Stimulated activated CD4-positive, alpha-beta T cell treated with anti-CD3 and anti-CD28 coated beads, Interleukin-12 subunit alpha, Interleukin-12 subunit beta, amount 100 ng/mL, for 24 hours (primary cell): Measurements from ENCODE around the gene NCAPH2.
"Not testable (repeated sequence)": the region's sequence is repeated elsewhere in the genome, so short reads cannot be mapped to it uniquely, and the experiment has no call there.

ENCODE experiments used
- DNase-seq, 2 experiments: peaks; one replicate each; pipeline ENCODE4 v3.0.0-alpha.2; 2020; ENCODE audit warnings: low read depth in 2 of 2

Gene NCAPH2

DNA sequence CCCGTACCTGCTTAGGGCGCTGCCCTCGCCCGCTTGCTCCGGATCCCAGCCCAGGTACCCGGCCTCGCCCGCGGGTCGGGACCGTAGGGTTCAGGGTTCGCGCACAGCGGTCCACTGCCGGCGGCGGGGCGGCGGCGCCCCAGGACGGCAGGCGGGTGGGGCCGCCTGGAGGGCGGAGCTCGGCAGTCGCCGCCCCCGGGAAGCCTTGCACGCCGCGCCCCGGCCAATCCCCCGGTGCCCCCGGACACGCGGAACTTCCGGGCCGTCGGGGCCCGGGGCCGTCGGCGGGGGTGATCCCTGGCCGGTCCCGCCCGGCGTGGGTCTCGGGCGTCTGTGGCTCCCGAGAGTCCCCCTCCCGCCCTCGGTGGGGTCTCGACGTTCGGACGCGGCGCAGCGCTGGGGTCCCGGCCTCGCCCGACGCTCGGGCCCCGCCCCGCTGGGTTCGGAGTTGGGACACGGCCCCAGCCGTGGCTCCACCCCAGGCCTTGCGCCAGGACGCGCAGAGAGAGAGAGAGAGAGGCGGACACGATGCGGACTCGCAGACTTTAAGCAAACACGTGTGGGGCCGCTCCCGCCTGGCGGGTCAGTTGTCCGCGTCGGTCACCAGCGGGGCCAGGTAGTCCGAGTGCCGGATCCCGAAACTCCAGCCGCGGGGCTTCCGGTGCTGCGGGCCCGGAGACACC, 22.0 kb downstream of the NCAPH2 start, which contains the start of gene TYMP:
TSS of gene TYMP (minus strand) at position 116 of the 683 bp plus-strand sequence. CDS start 303 bp downstream, outside the sequence.
- peak; percentile 52 to 59 for DNase-seq

DNA sequence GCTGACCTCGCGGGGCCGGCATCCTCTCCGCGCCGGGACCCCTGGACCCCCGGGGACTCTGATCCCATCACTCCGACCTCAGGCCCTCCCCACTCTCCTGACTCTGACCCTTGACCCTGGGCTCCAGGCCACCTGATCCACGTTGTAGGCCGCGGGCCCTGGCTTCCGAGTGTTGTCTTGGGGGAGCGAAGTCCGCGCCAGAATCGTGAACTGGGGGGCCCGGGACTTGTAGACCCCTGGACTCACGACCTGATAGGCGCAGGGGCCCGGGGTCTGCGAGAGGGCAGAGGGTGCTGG, 22.5 kb downstream of the NCAPH2 start:
- no peak for DNase-seq

DNA sequence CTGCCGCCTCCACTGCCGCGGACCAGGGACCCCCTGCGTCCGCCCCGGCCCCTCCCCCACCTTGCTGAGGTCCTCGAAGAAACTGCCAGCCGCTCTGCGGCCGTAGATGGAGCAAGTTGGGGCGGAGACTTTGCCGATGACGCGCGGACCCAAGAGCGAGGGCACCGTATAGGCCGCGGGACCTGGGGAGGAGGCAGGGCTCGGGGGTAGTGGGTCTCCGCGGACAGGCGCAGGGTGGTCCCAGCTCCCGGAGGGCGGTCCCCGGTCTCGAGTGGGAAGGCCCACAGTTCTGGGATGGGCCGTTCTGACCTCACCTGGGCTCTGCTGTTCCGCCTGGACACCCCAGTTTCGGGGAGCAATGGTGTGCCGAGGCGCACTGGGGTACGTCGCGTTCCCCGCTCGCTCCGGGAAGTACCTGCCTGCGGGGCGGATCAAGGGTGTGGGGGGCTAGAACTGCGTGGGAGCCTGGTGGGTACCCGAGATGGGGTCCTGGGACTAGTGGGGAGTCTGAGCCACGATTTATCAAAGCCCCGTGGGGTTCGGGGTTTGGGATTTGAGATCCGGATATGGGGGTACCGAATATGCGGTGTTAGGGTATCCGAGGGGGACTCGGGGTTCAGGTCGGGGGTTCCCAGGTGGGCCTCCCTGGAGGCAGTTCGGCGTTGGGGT, 23.0 kb downstream of the NCAPH2 start:
- DNase-seq = peak; percentile 64 to 79

DNA sequence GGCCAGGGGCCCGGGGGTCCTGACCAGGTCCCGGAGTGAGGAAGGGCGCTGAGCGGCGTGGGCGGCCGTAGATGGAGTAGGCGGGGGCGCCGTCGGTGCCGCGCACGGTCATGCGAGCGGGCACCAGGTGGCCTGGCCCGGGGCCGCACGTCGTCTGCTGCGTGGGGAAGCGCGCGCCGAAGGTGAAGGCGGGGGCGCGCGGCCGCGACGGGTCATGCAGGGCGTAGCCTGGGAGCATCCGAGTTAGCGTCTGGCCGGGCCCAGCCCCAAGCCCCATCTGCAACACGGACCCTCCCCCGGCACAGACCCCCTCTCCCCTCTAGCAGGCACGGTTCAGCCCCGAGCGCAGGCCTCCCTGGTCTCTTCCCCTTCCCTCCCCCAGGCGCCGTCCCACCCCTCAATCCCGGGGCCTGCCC, 23.5 kb downstream of the NCAPH2 start:
- DNase-seq = peak in 1 of 2 experiments; percentile 56

DNA sequence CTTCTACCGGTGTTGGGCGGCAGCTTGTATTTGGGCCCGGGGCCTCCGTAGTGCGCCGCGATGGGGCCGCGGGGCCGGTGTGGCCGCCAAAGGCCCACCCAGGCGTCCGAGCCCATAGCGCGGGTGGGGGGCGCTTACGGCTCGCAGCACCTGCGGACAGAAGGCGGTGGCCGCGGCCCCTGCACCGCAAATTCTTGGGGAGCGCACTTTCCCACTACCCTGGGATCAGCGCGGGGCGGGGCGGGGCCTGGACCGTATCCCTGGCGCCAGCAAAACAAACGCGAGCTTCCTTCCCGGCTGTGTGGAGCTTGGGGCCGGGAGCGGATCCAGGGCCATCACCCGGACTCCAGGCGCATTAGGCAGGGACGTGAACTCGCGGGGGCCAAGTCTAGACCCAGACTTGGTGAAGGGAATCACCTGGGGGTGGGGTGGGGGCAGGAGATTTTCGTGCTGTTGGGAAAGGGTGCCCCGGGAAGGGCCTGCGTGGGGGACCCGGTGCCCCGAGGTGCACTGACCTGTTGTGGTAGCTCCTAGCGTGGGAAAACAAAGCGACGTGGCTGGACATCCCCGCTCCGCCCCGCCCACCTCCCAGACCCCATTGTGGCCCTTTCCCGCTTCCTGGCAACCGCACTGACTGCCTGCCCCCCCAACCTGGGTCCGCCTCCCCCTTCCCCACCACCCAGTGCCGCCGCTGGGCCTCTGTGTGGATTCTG, 24.1 kb downstream of the NCAPH2 start:
- no peak for DNase-seq

DNA sequence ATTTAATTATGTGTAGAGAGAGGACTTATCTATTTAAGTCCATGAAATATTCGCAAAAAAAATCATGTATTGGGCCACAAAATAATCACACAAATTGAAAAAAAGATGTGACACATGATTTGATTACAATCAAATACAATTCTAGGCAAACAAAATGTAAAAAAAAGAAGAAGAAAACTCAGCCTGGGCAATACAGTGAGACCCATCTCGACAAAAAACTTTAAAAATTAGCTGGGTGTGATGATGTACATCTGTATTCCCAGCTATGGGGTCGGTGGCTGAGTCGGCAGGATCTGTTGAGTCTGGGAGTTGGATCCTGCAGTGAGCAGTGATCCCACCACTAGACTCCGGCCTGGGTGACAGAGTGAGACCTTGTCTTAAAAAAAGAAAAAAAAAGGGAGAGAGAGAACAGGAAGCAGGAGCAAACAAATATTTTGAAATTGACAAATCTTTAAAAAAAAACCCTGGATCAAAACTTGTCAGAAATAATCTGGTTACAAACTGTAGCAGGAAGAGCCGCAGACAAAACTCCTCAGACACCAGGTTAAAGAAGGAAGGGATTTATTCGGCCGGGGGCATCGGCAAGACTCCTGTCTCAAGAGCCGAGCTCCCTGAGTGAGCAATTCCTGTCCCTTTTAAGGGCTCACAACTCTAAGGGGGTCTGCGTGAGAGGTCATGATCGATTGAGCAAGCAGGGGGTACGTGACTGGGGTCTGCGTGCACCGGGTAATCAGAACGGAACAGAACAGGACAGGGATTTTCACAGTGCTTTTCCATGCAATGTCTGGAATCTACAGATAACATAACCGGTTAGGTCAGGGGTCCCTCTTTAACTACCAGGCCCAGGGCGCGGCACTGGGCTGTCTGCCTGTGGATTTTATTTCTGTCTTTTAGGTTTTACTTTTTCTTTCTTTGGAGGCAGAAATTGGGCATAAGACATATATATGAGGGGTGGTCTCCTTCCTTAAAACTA, 25.1 kb downstream of the NCAPH2 start:
- no peak for DNase-seq

DNA sequence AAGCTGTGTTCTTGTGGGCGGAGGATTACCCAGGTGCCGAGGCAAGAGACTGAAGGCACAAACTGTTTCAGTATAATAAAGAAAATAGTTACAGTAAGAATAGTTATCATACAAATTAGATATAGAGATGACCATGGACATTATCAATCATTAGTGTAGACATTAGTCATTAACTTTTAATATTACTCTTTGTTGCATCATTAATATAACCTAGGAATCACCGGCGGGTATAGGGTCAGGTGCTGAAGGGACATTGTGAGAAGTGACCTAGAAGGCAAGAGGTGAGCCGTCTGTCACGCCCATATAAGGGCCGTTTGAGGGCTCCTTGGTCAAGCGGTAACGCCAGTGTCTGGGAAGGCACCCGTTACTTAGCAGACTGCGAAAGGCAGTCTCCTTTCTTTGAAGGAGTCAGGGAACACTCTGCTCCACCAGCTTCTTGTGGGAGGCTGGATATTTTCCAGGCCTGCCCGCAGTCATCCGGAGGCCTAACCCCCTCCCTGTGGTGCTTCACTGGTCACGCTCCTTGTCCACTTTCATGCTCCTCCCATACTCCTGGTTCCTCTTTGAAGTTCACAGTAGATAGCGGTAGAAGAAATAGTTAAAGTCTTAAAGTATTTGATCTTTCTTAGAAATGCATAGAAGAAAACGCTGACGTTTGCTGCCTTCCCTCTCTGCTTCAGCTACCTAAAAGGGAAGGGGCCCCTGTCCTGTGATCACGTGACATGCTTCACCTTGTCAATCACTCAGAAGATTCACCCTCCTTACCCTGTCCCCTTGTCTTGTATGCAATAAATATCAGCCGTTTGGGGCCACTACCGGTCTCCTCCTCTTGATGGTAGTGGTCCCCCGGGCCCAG, 26.1 kb downstream of the NCAPH2 start:
- DNase-seq = not testable (repeated sequence)

DNA sequence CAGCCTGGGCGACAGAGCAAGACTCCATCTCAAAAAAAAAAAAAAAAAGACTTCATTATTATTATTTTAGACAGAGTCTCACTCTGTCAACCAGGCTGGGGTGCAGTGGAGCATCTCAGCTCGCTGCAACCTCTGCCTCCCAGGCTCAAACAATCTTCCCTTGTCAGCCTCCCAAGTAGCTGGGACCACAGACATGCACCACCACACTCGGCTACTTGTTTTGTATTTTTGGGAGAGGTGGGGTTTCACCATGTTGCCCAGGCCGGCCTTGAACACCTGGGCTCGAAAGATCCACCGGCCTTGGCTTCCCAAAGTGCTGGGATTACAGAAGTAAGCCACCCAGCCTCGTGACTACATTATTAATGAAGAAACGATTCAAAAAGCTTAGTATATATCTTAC, 27.1 kb downstream of the NCAPH2 start:
- DNase-seq = no peak

DNA sequence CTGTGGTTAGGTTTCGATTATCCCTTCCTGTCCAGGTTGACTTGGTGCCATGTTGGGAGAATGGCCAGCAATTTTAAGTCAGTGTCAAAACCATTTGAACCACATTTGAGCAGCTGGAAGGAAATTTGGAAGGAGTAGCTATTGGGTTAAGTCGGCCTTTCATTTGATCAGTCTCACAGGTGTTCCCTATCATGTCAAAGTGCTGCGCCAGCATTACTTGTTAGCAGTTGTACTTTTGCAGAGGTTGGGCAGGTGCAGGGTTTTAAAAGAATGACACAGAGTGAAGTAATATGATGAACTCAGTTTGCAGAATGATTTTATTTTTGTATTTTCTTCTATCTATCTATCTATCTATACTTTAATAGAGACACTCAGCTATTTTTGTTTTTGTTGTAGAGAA, 28.2 kb downstream of the NCAPH2 start:
- DNase-seq = no peak

DNA sequence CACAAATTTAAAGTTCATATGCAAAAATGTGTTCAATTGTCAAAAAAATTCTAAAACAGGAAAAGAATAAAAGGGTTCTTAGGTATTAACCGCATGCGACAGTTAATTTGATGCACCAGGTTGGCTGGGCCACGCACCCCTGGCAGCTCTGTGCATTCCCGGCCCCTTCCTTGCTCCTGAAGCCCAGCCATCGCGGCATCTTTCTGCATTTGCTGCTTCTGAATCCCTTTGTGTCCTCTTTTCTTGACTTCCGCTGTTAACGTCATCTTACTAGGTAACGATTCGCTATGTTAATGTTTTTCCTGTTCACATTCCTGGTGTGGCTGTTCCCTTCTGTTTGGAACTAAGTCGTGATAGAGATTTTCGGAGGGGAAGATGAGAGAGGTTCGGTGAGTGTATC, 29.7 kb downstream of the NCAPH2 start:
- DNase-seq = no peak

DNA sequence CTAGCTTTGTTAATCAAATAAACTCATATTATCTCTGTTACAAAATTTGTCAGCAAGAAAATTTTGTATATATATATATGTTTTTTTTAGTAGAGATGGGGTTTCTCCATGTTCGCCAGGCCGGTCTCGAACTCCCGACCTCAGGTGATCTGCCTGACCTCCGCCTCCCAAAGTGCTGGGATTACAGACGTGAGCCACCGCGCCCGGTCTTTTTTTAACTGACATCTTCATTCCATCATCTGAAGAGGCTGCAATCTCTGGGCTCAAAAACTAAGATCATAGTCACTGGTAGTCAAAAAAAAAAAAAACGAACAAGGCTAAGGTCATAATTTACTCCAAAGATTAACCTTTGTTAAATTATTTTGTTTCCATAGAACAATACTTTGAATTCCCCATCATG, 32.4 kb downstream of the NCAPH2 start:
- DNase-seq = no peak

DNA sequence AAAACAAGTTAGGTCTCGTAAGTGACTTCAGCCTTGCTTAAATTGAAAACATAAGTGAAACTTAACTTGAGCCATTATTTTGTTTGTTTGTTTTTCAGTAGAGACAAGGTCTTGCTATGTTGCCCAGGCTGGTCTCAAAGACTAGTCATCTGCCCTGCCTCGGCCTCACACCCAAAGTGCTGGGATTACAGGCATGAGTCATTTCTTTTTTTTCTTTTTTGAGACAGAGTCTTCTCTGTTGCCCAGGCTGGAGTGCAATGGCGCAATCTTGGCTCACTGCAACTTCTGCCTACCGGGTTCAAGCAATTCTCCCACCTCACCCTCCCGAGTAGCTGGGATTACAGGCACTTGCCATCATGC, 33.6 kb downstream of the NCAPH2 start:
- DNase-seq = not testable (repeated sequence)

DNA sequence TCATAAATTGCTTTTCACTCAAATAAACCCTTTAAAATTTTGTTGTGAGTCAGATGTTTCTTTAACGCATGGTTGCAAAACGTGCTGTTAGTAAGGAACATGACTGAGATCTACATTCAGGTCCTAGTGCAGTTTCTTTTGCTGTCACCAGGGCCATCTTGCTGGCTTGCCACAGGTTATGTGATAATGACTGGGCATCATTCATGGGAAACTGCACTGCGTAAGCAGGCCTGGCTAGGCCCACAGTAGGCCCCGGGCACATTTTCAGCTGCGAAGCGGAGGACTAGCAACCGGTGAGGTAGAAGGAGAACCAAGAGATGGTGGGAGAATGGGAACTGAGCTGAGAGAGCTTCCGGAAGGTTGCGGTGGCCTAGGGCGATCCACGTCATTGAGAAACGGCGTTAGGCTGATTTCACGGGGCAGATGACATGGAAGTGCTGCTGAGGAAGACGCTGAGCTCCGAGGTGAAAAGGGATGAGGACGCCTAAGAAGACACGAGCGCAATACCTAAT, 34.4 kb downstream of the NCAPH2 start:
- DNase-seq = no peak

DNA sequence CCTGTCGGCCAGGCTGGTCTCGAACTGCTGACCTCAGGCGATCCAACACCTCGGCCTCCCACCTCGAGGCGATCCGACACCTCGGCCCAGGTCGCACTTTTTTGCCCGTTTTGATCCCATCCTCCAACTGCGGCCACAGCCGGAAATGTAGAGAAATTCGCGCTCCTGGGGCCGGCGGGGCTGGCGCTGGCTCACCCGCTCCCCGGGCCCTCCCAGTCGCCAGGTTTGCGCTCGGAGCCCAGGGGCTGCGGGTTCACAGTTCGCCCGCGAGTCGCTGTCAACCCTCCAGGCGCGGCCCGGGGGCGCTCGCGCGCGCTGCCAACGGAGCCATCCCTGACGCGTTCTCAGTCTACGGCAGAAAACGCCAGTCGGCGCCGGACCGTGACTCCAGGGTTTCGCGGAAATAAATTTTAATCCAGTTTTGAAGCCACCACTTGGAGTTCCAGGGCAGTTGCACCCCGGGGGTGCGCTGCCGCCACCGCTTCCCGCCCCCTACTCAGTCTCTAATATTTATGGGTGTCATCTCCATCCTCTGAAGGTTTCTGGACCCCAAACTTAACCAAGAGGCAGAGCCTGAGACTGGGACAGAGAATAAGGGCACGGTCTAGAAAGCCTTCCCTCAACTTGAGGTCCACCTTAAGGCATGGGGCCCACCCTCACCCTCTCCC, 36.2 kb downstream of the NCAPH2 start:
- peak; percentile 62 to 79 for DNase-seq

DNA sequence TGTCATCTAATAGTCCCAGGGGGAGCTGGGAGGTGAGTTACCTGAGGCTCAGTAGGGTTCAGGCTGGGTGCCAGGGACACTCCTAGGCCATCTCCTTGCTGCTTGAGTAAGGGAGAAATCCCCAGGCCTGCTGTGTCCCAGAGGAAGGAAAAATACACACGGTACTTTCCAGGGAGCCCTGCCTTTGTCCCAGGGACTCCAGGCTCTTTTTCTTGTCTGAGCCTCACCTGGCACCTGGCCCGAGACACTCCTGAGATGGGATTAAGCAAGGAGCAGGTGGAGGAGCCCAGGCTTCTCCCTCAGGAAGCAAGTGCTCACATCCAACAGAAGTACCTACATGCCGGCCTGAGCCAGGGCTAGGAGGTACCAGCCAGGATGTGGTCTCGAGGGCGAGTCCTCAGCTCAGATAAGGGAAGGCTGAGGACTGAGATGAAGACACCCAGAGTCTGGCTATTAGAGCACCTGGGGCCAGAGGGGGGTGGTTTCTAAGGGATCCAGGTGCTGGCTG, 36.8 kb downstream of the NCAPH2 start:
- DNase-seq = no peak

DNA sequence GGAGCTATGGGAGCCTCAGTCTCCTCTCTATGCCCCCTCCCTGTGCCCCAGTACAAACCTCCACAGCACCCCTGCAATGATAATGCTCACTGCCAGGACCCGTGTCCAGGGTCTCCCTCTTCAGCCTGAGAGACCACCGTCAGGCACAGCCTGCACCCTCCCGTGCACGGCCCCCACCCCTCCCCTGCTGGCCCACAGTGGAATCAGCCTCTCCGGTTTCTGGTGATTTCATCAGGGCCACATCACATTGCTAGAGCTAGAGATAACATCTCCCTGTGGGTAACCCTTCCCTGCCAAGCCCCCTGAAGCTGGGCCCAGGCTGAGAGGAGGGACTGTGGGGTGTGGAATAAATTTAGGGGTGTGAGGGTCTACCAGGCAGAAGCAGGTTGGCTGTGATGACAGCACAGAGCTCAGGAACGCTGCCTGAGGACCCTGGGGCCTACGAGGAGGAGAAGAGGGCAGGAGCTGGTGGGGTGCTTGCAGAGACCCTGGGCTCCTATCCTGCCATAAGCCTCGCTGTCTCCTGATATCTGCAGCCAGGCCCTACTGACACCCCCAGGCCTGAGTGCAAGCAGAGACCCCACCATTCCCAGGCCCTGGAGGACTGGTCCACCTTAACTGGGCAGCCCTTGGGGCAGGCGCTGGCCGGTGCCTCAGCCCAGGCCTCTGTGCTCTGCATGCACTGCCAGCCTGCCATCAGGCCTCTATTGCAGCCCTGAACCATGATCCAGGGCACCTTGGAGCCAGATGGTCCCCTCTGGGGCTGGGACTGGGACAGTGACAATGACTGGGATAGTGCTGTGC, 37.7 kb downstream of the NCAPH2 start, which contains the start of gene KLHDC7B:
TSS of gene KLHDC7B (plus strand) at position 378 of the 804 bp plus-strand sequence. CDS start at position 723, 345 bp downstream.
- no peak for DNase-seq

DNA sequence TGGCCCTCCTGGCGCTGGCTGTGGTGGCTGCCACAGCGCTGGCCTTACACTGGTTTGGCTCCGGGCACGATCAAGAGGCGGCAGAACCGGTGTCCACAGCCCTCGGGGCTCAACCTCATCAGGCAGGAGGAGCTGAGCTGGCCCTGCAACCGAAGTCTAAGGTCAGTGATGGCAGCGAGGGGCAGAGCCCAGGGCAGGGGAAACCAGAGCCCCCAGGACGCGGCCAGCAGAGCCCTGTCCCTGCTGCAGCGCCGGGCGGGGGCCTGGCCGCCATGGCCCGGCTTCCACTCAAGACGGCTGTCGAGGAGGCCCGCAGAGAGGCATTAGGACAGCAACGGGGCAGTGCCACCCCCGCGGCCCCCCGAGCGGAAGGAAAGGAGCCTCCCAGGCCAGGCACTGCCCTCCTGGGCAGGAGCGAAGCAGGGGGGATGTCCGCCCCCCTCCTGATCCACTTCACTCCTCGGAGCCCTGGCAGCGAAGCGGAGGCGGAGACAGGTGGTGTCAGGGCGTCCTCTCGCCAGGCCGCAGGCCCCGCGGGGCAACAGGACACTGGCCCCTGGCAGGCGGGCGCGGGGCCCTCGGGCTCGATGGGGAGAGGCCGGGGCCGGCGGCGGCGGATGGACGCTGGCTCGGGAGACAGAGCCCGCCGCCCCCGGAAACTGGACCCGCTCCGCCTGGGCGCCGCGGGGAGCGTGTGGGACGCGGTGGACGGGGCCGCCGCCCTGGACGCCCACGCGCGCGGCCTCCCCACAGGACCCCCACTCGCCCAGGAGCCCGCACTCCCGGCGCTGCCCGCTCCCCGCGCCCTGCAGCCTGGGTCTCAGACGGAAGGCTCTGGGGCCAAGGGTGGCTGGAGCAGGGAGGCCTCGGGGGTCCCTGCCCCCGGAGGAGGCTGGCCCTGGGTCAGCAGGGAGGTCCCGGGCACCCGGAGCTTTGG, 38.6 kb downstream of the NCAPH2 start:
- no peak for DNase-seq
